H1 (cell line): Measurements from ENCODE around the gene CCDC141. TPM values are rescaled to one million over a fixed set of nuclear protein-coding genes. Genes with fewer than 3 reads are reported as not detected.

Source experiments
- PHF8 ChIP-seq: fragments of 200-600 bp; sonication (generic); conservative IDR thresholded peaks from 2 replicates; pipeline ENCODE4 v1.7.1; 2012; ENCODE audit warnings: low read depth, mild to moderate bottlenecking, inconsistent platforms, low read length, moderate library complexity
- RBBP5 ChIP-seq: IDR thresholded peaks from 2 replicates; pipeline ENCODE4 v1.7.1; 2012; ENCODE audit warnings: low read depth, mild to moderate bottlenecking, inconsistent platforms, low read length, moderate library complexity, borderline replicate concordance
- polyA plus RNA-seq, 7 experiments: library from polyadenylated mRNA; depleted of rRNA in 3 of 7; stranded (reverse) in 5 of 7; unstranded in 2 of 7; fragments of >200 nt in 5 of 7; fragments of 200-250 nt in 2 of 7; gene quantifications; 1 replicate in 5 of 7; 2 replicates in 1 of 7; 4 replicates in 1 of 7; pipeline versions ENCODE4 v1.2.1 to v1.2.3, GENCODE V29; 2011 to 2013; ENCODE audit warnings: missing spikeins in 2 of 7, mixed read lengths in 2 of 7
- total RNA-seq: library from RNA; stranded (reverse); fragmentation: NEBNext Ultra II Directional; extraction: Animal tissue kit (Norgen Biotek cat#: 25700); gene quantifications from 2 replicates; pipeline ENCODE4 v1.2.1, GENCODE V29; 2021

Gene CCDC141
- total and polyA plus RNA-seq, 2 of the 8 experiments (the other 6 are each of a cell fraction or from before 2014, with no cell fraction given), result 0.56 to 21.6 TPM

DNA sequence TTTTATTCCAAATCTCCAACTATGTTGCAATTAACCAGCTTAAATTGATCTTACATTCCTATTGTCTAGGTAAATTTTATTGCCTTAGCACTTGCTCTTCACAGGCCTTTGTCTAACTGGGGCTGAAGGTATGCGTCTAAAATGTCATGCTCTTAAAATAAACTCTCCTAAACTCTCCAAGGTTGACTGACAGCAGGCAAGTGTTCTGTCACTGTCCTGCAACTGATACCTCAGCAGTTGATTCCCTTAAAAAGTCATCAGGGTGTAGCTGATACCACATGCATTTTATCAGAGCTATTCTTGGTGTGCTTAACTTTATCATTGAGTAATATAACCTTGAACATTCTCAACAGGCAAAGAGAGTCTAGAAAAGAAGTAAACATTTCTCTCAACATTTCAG, 243.4 kb downstream of the CCDC141 start (continued):
- TF ChIP-seq PHF8 (no peak), RBBP5 (no peak)
